HG03135 (cell line): ENCODE data around the gene PARPBP.
"Not testable (repeated sequence)": the region's sequence is repeated elsewhere in the genome, so short reads cannot be mapped to it uniquely, and the experiment has no call there.

ENCODE experiments used
- ATAC-seq: cut with Tn5 transposase; IDR thresholded peaks from one replicate; pipeline ENCODE4 v1.9.1; 2021; ENCODE audit warnings: mild to moderate bottlenecking, moderate library complexity; ENCODE audit not compliant: unreplicated experiment

The PARPBP gene

DNA sequence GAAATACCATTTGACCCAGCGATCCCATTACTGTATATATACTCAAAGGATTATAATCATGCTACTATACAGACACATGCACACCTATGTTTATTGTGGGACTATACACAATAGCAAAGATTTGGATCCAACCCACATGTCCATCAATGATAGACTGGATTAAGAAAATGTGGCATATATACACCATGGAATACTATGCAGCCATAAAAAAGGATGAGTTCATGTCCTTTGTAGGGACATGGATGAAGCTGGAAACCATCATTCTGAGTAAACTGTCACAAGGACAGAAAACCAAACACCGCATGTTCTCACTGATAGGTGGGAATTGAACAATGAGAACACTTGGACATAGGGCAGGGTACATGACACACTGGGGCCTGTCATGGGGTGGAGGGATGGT, 120.9 kb downstream of the PARPBP start:
- ATAC-seq = not testable (repeated sequence)
